Esophagus muscularis mucosa (tissue), 4 donors: ENCODE measurements around the gene ADCYAP1R1. TPM values are rescaled to one million over a fixed set of nuclear protein-coding genes. Genes with fewer than 3 reads are reported as not detected.

Source experiments
- DNase-seq: peaks from one replicate; pipeline ENCODE4 v3.0.0-alpha.2; 2017; ENCODE audit errors: extremely low spot score
- H3K27ac ChIP-seq, 4 donors: fragments of 200-600 bp; sonication (generic); replicated peaks in 1 of 4; 1 replicate in 3 of 4; 2 replicates in 1 of 4; pipeline ENCODE4 v1.5.1; 2016 to 2019; ENCODE audit warnings: mild to moderate bottlenecking in 1 of 4
- H3K27me3 ChIP-seq, 4 donors: fragments of 200-600 bp; sonication (generic); one replicate each; pipeline versions ENCODE4 v1.5.1 to v1.6.0; 2016 to 2019
- H3K36me3 ChIP-seq, 4 donors: fragments of 200-600 bp; sonication (generic); one replicate each; pipeline ENCODE4 v1.5.1; 2016 to 2019
- H3K4me1 ChIP-seq, 4 donors: fragments of 200-600 bp; sonication (generic); one replicate each; pipeline ENCODE4 v1.5.1; 2016 to 2019
- H3K4me3 ChIP-seq, 4 donors: fragments of 200-600 bp; sonication (generic); 1 replicate in 2 of 4; 2 replicates in 2 of 4; pipeline ENCODE4 v1.5.1; 2016 to 2019; ENCODE audit warnings: mild to moderate bottlenecking in 4 of 4, moderate library complexity in 1 of 4
- H3K9me3 ChIP-seq, 4 donors: fragments of 200-600 bp; sonication (generic); 1 replicate in 3 of 4; 2 replicates in 1 of 4; pipeline ENCODE4 v1.5.1; 2016 to 2019
- EP300 ChIP-seq: sonication (generic); formaldehyde crosslinking; IDR thresholded peaks from one replicate; pipeline ENCODE4 v1.6.1; 2017; ENCODE audit warnings: antibody characterized with exemption
- POLR2A ChIP-seq: fragments of 450-650 bp; IDR thresholded peaks from one replicate; pipeline ENCODE4 v1.6.1; 2017; ENCODE audit warnings: antibody characterized with exemption, moderate library complexity, mild to moderate bottlenecking, low read depth
- POLR2AphosphoS5 ChIP-seq, 2 donors: sonication (generic); formaldehyde crosslinking; IDR thresholded peaks; one replicate each; pipeline ENCODE4 v1.6.1; 2017; ENCODE audit warnings: antibody characterized with exemption in 2 of 2
- WGBS: methylation state at CpG from one replicate; pipeline ENCODE4 v1.1.5; 2018; 5-methylcytosine and 5-hydroxymethylcytosine counted together
- intact Hi-C: fragments of 100-400 bp; cut with DNase I; formaldehyde crosslinking; loops from one replicate; pipeline ENCODE4 v1.15.1; 2023
- total RNA-seq, 4 donors: library from RNA; depleted of rRNA; stranded (reverse); fragments of >200 nt; gene quantifications; one replicate each; pipeline versions ENCODE4 v1.1.0 to v1.2.1, GENCODE V29; 2016
- TF ChIP-seq, protein P1 (sequence below), 3 experiments: fragments of 200-600 bp in 2 of 3; fragments of 450-650 bp in 1 of 3; sonication (generic) in 2 of 3; IDR thresholded peaks; one replicate each; pipeline ENCODE4 v1.5.1; 2017 to 2019; ENCODE audit warnings: antibody characterized with exemption in 3 of 3, mild to moderate bottlenecking in 2 of 3, moderate library complexity in 1 of 3

Gene ADCYAP1R1
- total RNA-seq, 4 donors from 2014 or later: 10.2 to 35.3 (median 25.7) TPM

- peaks cover 4 to 18% (median 14%) of the 10 kb centered on the region in 4 donors for H3K4me1 ChIP-seq
- intact Hi-C loops: no loop called here
- H3K9me3 ChIP-seq: no peaks in the 10 kb centered on the region
- DNase-seq: no peak
- H3K4me3 ChIP-seq: no peak overlapping the region
- no peak for TF ChIP-seq EP300
- TF ChIP-seq, protein P1, sequence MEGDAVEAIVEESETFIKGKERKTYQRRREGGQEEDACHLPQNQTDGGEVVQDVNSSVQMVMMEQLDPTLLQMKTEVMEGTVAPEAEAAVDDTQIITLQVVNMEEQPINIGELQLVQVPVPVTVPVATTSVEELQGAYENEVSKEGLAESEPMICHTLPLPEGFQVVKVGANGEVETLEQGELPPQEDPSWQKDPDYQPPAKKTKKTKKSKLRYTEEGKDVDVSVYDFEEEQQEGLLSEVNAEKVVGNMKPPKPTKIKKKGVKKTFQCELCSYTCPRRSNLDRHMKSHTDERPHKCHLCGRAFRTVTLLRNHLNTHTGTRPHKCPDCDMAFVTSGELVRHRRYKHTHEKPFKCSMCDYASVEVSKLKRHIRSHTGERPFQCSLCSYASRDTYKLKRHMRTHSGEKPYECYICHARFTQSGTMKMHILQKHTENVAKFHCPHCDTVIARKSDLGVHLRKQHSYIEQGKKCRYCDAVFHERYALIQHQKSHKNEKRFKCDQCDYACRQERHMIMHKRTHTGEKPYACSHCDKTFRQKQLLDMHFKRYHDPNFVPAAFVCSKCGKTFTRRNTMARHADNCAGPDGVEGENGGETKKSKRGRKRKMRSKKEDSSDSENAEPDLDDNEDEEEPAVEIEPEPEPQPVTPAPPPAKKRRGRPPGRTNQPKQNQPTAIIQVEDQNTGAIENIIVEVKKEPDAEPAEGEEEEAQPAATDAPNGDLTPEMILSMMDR (IDR thresholded peaks at IDR 0.05): no peak
- TF ChIP-seq POLR2AphosphoS5 (IDR thresholded peaks at IDR 0.05): no peak
- no peak for TF ChIP-seq POLR2A
- H3K27me3 ChIP-seq: peaks cover 0 to 45% (median 13%) of the 10 kb centered on the region in 4 donors
- H3K36me3 ChIP-seq: no peaks in the 10 kb centered on the region
- 74% methylated on average over 10 of the region's 10 CpGs for WGBS
- no peak overlapping the region for H3K27ac ChIP-seq
These were observed 4.8 kb downstream of the ADCYAP1R1 start for GRCh38 chr7:31056775-31057346.

DNA sequence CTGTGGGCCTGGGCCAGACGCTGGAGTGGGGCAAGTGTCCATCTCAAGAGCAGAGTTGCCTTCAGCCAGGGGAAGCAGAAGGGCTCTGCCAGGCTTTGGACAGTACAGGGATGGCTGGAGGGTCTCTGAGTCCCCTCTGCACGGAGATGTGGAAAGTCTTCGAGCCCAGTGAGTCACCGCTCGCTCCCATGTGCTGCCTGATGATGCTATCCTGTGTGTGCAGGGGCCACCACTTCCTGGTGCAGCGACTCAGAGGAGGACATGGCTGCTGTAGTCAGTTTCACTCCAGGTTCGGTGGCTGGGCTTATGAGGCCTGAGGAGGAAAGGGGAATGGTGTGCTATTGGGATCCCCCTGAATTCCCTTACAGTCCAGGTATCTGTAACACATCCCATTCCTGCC lies 6.0 kb downstream of the ADCYAP1R1 start:
- no peak for DNase-seq
- Histone ChIP-seq H3K36me3 (no peaks in the 10 kb centered on the region), H3K27me3 (peaks cover 0 to 32% (median 5%) of the 10 kb centered on the region in 4 donors), H3K27ac (no peak overlapping the region), H3K4me1 (peaks cover 0 to 6% (median 2%) of the 10 kb centered on the region in 4 donors), H3K9me3 (no peaks in the 10 kb centered on the region), H3K4me3 (no peak overlapping the region)
- 50% methylated on average over 6 of the region's 7 CpGs for WGBS
- TF ChIP-seq EP300 (no peak), POLR2AphosphoS5 (IDR thresholded peaks at IDR 0.05) (no peak), POLR2A (no peak)
- TF ChIP-seq, protein P1 (IDR thresholded peaks at IDR 0.05): no peak
- intact Hi-C loops: no loop called here

DNA sequence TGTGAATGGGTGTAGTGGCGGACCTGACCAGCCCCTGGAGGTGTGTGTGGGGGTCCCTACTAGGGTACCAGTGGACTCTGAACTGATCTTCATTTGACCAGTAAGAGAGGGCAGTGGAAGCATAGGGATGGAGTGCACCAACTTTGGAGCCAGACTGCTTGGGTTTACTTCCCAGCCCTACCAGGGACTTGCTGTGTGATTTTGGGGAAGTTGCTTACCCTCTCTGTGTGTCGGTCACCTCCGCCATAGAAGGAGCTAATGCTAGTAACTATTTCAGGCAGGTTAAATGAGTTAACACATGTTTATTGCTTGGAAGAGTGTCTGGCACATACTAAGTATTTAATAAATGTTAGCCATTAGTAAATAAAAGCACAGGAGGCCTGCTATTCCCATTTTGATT lies 6.6 kb downstream of the ADCYAP1R1 start:
- no peaks in the 10 kb centered on the region for H3K36me3 ChIP-seq
- no peaks in the 10 kb centered on the region for H3K4me1 ChIP-seq
- no peak overlapping the region for H3K27ac ChIP-seq
- TF ChIP-seq, protein P1 (IDR thresholded peaks at IDR 0.05): no peak
- TF ChIP-seq POLR2AphosphoS5 (IDR thresholded peaks at IDR 0.05) (no peak), POLR2A (no peak), EP300 (no peak)
- H3K9me3 ChIP-seq: no peaks in the 10 kb centered on the region
- WGBS: 94% methylated on average over 3 of the region's 3 CpGs
- H3K27me3 ChIP-seq: peaks cover 0 to 26% (median under 1%) of the 10 kb centered on the region in 4 donors
- intact Hi-C loops: no loop called here
- no peak overlapping the region for H3K4me3 ChIP-seq
- DNase-seq: no peak

GRCh38 chr7:31059551-31059950 lies 7.4 kb downstream of the ADCYAP1R1 start:
- 77% methylated on average over 6 of the region's 8 CpGs for WGBS
- H3K4me1 ChIP-seq: no peaks in the 10 kb centered on the region
- H3K27me3 ChIP-seq: peaks cover 0 to 18% (median 0%) of the 10 kb centered on the region in 4 donors
- no peak overlapping the region for H3K27ac ChIP-seq
- H3K36me3 ChIP-seq: no peaks in the 10 kb centered on the region
- TF ChIP-seq, protein P1 (IDR thresholded peaks at IDR 0.05): no peak
- no peak for TF ChIP-seq POLR2AphosphoS5 (IDR thresholded peaks at IDR 0.05)
- no peak for TF ChIP-seq POLR2A
- TF ChIP-seq EP300: no peak
- H3K4me3 ChIP-seq: no peak overlapping the region
- no peaks in the 10 kb centered on the region for H3K9me3 ChIP-seq
- intact Hi-C loops: no loop called here
- DNase-seq: no peak

DNA sequence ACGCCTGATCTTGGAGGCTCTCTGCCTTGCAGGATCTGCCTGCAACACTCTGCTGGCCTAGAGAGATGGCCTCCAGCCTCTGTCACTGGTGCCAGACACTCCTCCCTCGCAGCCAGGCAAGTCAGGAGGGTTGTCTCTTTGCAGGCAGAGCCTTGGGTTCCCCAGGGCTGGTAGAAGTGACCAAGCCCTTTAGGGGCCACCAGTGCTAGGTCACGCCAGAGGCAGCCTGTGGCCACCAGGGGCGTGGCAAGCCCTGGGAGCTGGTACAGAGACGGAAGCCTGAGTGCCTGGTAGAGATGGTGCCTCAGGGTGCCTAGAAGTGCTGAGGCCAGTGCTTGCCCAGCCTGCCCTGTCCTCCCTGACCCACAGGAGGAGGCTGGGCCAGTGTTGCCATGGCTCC lies 9.1 kb downstream of the ADCYAP1R1 start:
- TF ChIP-seq POLR2AphosphoS5 (IDR thresholded peaks at IDR 0.05): no peak
- TF ChIP-seq EP300: no peak
- no peak for TF ChIP-seq POLR2A
- TF ChIP-seq, protein P1 (IDR thresholded peaks at IDR 0.05): no peak
- Histone ChIP-seq H3K4me1 (no peaks in the 10 kb centered on the region), H3K36me3 (no peaks in the 10 kb centered on the region), H3K27ac (no peak overlapping the region), H3K4me3 (no peak overlapping the region), H3K27me3 (peaks cover 0 to 13% (median 0%) of the 10 kb centered on the region in 4 donors), H3K9me3 (no peaks in the 10 kb centered on the region)
- DNase-seq: no peak
- intact Hi-C loops: no loop called here
- no CpG with 5 or more reads among the region's 5 CpGs for WGBS
